HFFc6 (cell line): ENCODE results near the gene CREB5. TPM values are rescaled to one million over a fixed set of nuclear protein-coding genes. Genes with fewer than 3 reads are reported as not detected.
"Not testable (repeated sequence)": the region's sequence is repeated elsewhere in the genome, so short reads cannot be mapped to it uniquely, and the experiment has no call there.

Experiments used
- DNase-seq: peaks from one replicate; pipeline ENCODE4 v3.0.0-alpha.2; 2018
- H3K27ac Mint-ChIP-seq: 2 replicates; pipeline ENCODE4 v1.8.0; 2020; ENCODE audit warnings: mild to moderate bottlenecking, mixed read lengths
- H3K27me3 Mint-ChIP-seq: 2 replicates; pipeline ENCODE4 v1.8.0; 2021; ENCODE audit warnings: mild to moderate bottlenecking, moderate library complexity, mixed read lengths; ENCODE audit not compliant: insufficient read depth
- H3K36me3 Mint-ChIP-seq: 2 replicates; pipeline ENCODE4 v1.8.0; 2021; ENCODE audit warnings: low read depth, mixed read lengths
- H3K4me1 Mint-ChIP-seq: 2 replicates; pipeline ENCODE4 v1.8.0; 2020; ENCODE audit warnings: low read depth, mixed read lengths
- H3K4me3 Mint-ChIP-seq: 2 replicates; pipeline ENCODE4 v1.8.0; 2020; ENCODE audit warnings: mild to moderate bottlenecking, moderate library complexity, mixed read lengths
- H3K9me3 Mint-ChIP-seq: 2 replicates; pipeline ENCODE4 v1.8.0; 2020; ENCODE audit warnings: mild to moderate bottlenecking, mixed read lengths
- total RNA-seq, 6 experiments: library from RNA; stranded (reverse); fragmentation: NEBNext Ultra II Directional; extraction: Animal tissue kit (Norgen Biotek cat#: 25700); gene quantifications; 2 replicates in 1 of 6; 3 replicates in 5 of 6; pipeline ENCODE4 v1.2.3, GENCODE V29; 2021
- TF ChIP-seq, protein P1 (sequence below): fragments of 200-600 bp; sonication (generic); IDR thresholded peaks from 2 replicates; pipeline ENCODE4 v1.5.0; 2021; ENCODE audit warnings: antibody characterized with exemption, mild to moderate bottlenecking

The CREB5 gene
- total RNA-seq, 6 experiments from 2014 or later = 0.60 to 0.90 (median 0.79) TPM

DNA sequence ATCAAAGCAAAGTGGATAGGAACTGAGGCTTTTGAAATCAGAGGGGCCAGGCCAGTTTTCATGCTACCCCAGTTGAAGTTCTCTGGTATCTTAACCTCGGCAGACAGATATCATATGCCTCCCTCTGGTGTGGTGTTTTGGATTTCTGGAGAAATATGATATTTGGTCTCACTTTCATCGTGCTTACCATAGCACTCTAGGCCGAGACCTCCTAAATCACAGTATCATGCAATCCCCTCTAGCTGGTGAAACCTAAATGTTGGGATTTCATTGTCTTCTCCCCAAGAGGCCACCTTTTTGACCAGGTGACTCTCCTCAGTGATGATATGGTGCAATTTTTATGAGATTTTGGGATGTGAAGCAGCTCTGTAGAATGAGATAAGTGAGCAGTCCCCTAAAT lies 183.5 kb downstream of the CREB5 start:
- H3K27ac Mint-ChIP-seq = no peak overlapping the region
- H3K9me3 Mint-ChIP-seq = no peaks in the 10 kb centered on the region; the same call in 1 of the 2 replicates
- H3K27me3 Mint-ChIP-seq = peaks cover 2% of the 10 kb centered on the region
- no peak for DNase-seq
- H3K4me1 Mint-ChIP-seq = no peaks in the 10 kb centered on the region
- no peak overlapping the region for H3K4me3 Mint-ChIP-seq
- no peaks in the 10 kb centered on the region for H3K36me3 Mint-ChIP-seq
- TF ChIP-seq, protein P1, sequence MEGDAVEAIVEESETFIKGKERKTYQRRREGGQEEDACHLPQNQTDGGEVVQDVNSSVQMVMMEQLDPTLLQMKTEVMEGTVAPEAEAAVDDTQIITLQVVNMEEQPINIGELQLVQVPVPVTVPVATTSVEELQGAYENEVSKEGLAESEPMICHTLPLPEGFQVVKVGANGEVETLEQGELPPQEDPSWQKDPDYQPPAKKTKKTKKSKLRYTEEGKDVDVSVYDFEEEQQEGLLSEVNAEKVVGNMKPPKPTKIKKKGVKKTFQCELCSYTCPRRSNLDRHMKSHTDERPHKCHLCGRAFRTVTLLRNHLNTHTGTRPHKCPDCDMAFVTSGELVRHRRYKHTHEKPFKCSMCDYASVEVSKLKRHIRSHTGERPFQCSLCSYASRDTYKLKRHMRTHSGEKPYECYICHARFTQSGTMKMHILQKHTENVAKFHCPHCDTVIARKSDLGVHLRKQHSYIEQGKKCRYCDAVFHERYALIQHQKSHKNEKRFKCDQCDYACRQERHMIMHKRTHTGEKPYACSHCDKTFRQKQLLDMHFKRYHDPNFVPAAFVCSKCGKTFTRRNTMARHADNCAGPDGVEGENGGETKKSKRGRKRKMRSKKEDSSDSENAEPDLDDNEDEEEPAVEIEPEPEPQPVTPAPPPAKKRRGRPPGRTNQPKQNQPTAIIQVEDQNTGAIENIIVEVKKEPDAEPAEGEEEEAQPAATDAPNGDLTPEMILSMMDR = no peak

DNA sequence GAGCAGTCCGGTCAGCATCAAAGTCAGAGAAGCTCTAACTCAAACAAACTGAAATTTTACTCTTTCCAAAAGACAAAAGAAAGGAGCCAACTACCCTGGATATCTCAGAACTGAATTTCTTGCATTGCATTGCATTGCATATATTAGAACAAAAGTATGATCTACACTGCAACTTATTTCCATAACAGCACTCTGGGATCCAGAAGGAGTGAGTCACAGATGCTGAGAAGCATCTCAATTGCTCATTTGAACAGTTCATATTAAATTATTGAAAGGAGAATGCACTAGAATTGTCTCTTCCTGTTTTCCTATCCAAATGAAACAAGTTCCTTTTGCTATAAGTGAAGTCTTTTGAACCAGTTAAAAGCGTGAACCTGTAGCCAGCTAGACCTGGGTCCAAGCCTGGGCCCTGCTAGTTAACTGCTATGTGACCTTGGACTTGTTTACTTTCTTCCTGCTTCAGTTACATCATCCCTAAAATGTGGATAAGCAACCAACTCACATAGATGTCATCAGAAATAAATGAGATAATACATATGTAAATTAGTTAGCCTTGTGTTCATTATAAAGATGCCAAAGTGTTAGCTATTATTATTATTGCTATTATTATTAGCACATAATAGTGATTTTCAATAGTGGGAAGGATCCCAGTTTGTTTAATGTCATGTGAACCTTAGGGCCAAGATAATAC lies 184.1 kb downstream of the CREB5 start:
- no peaks in the 10 kb centered on the region for H3K36me3 Mint-ChIP-seq
- no peak for DNase-seq
- H3K27ac Mint-ChIP-seq = no peak overlapping the region
- H3K4me3 Mint-ChIP-seq = no peak overlapping the region
- H3K9me3 Mint-ChIP-seq = no peaks in the 10 kb centered on the region; the same call in 1 of the 2 replicates
- H3K27me3 Mint-ChIP-seq = peaks cover 2% of the 10 kb centered on the region
- no peaks in the 10 kb centered on the region for H3K4me1 Mint-ChIP-seq
- TF ChIP-seq, protein P1 = no peak

DNA sequence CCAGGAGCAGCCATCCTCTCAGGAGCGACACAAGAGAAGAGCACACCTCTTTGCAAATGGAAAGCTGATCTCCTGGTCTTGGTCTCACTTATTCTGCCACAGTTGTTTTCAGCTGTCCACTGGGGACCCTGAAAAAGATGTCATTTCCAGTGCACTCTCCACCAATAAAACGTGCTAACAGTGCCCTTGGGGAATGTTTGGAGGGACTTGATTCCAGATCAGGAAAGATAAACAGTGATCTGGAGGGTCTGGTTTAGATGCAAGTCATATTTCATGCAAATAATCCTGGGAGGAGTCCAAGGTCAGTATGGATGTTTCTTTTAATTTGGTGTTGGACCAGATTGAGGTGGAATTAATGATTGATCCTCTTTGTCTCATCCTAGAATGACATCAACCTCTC lies 185.0 kb downstream of the CREB5 start:
- Mint-ChIP-seq H3K27me3 (peaks cover 2% of the 10 kb centered on the region), H3K36me3 (no peaks in the 10 kb centered on the region), H3K4me3 (no peak overlapping the region), H3K27ac (no peak overlapping the region), H3K4me1 (no peaks in the 10 kb centered on the region), H3K9me3 (no peaks in the 10 kb centered on the region; the same call in 1 of the 2 replicates)
- TF ChIP-seq, protein P1 = no peak
- DNase-seq = no peak

DNA sequence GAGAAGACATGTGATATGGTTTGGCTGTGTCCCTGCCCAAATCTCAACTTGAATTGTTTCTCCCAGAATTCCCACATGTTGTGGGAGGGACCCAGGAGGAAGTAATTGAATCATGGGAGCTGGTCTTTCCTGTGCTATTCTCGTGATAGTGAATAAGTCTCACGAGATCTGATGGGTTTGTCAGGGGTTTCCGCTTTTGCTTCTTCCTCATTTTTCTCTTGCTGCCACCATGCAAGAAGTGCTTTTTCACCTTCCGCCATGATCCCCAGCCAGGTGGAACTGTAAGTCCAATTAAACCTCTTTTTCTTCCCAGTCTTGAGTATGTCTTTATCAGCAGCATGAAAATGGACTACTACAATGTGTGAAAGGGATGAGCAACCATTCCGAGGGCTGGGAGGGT lies 185.7 kb downstream of the CREB5 start:
- H3K27me3 Mint-ChIP-seq, H3K4me1 Mint-ChIP-seq, H3K27ac Mint-ChIP-seq, H3K9me3 Mint-ChIP-seq, H3K36me3 Mint-ChIP-seq, DNase-seq, H3K4me3 Mint-ChIP-seq: not testable (repeated sequence)

DNA sequence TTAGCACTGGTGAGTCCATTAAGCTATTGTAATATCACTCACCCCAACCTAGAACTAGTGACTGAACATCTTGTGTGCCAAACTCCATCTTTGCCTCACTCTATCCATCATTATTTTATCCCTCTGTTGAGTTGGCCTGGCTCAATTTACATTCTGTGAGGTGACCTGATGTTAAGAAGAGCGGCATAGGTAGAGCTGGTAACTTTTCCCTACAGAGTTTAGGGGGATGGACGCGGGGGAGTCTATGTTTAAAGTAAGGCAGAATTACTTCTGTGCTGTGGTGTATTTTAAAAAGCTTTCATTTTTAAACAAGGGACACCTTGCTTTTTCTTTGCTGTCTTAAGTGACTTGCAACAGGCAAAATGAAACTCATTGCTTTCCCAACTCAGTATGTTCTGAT lies 186.3 kb downstream of the CREB5 start:
- H3K9me3 Mint-ChIP-seq = peaks cover 4% of the 10 kb centered on the region
- peaks cover 2% of the 10 kb centered on the region for H3K27me3 Mint-ChIP-seq
- DNase-seq = no peak
- 0 out of 2 replicates have a peak, but pooled peaks cover 4% of the 10 kb centered on the region for H3K36me3 Mint-ChIP-seq
- H3K4me3 Mint-ChIP-seq = no peak overlapping the region
- TF ChIP-seq, protein P1 = no peak
- H3K4me1 Mint-ChIP-seq = no peaks in the 10 kb centered on the region
- H3K27ac Mint-ChIP-seq = no peak overlapping the region

DNA sequence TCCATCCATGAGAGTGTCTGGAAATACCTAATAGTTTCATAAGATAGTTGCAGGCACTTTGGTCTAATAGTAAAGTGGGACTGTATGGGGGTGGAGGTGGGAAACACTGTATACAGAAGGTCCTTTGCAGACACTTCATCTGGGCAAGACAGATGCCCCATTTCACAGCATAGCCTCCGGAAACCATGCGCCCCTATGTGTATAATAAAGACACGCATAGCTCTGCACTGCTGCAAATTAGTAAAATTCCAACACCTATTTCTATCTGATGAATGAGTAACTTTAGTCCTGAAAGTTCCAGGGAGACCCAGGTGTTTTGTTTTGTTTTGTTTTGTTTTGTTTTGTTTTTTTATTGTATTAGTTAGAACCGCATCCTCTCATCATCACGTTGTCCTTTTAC lies 187.1 kb downstream of the CREB5 start:
- Mint-ChIP-seq H3K27me3 (peaks cover 2% of the 10 kb centered on the region; the same call in 1 of the 2 replicates), H3K4me1 (no peaks in the 10 kb centered on the region), H3K9me3 (peaks cover 4% of the 10 kb centered on the region), H3K27ac (no peak overlapping the region), H3K36me3 (0 out of 2 replicates have a peak, but pooled peaks cover 4% of the 10 kb centered on the region), H3K4me3 (no peak overlapping the region)
- TF ChIP-seq, protein P1 = no peak
- DNase-seq = no peak
